T-helper 2 cell treated with Interferon-gamma antibody and Interleukin-4, amounts not matched to agents 100 ng/mL and 5 ng/mL, for 36 hours (primary cell): ENCODE measurements around the gene ABI3BP. TPM values are rescaled to one million over a fixed set of nuclear protein-coding genes. Genes with fewer than 3 reads are reported as not detected.

Experiments used
- intact Hi-C: fragments of 100-400 bp; cut with micrococcal nuclease; formaldehyde crosslinking; loops from one replicate; pipeline ENCODE4 v1.15.1; 2023
- total RNA-seq: library from RNA; stranded (reverse); gene quantifications from 2 replicates; pipeline ENCODE4 v1.2.3, GENCODE V29; 2022

The ABI3BP gene
- total RNA-seq, 1 donor from 2014 or later = not detected

GRCh38 chr3:100744671-100745070 is 248.6 kb downstream of the ABI3BP start:
- intact Hi-C loops = no loop called here

DNA sequence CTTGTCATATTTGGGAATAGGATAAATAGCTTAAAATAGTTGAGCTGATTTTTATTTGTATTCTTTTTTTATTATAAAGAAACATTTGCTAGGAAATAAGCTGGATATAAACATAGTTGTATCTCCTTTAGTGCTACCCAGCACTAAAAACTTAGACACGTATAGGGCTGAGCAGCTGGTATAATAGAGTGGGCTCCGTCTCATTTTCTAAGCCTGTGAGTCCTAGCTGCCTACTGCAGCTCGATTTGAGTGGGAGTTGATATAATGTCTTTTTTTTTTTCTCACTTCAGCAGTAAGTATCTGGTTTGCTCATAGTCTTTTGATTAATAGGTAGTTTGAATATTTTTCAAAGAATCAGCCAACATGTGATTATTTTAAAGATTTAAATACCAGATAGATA is 249.7 kb downstream of the ABI3BP start:
- intact Hi-C loops = no loop called here

DNA sequence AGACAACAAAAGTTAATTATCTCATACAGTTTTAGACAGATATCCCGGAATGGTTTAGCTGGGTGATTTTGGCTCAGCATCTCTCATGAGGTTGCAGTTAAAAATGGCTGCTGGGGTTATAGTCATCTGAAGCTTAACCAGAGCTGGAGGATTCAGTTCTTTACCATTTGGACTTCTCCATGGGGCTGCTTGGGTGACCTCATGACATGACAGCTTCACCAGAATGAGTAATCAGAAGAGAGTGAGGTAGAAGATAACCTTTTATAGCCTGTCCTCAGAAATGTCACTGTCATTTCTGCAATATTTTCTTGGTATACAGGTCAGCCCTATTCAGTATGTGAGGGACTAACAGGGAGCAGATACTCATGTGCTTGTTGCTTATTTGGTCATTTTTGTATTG is 253.0 kb downstream of the ABI3BP start:
- intact Hi-C loops = no loop called here

- intact Hi-C loops = loop anchor here (5.0 kb wide), 1 partner anchor 645 kb away; no protein-coding TSS in a partner anchor
Observed at GRCh38 chr3:100737334-100737733, 255.9 kb downstream of the ABI3BP start.

- intact Hi-C loops = no loop called here
Observed at GRCh38 chr3:100732435-100732834, 260.8 kb downstream of the ABI3BP start.

- intact Hi-C loops = no loop called here
Observed at GRCh38 chr3:100730524-100730923, 262.7 kb downstream of the ABI3BP start.

- intact Hi-C loops = no loop called here
Observed at GRCh38 chr3:100726706-100727105, 266.5 kb downstream of the ABI3BP start.

GRCh38 chr3:100725935-100726513 is 267.2 kb downstream of the ABI3BP start:
- intact Hi-C loops = no loop called here

- intact Hi-C loops = no loop called here
Observed at GRCh38 chr3:100720426-100720825, 272.8 kb downstream of the ABI3BP start.

DNA sequence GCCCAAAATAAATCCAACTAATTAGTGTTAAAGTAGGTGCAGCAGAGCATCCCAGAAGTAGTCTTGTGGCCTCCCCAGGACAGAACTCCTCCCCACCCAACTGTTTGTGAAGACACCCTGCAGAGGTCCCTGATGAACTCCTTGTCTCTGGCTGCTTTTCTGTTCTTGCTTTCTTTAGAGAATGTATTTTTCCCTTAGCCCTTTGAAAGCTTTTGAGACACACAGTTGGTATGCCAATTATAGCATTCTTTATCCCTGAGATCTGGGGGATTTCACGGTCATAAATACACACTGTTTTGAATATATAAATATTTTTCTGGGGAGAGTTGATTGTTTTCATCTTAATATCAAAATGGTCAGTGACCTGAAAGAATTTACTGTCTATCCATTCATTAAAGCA is 274.1 kb downstream of the ABI3BP start:
- intact Hi-C loops = loop anchor here (10.0 kb wide), 1 partner anchor 956 kb away; the partner anchor contains the start of gene ZBTB11

GRCh38 chr3:100717637-100718487 is 275.4 kb downstream of the ABI3BP start:
- intact Hi-C loops = loop anchor here (10.0 kb wide), 1 partner anchor 957 kb away; the partner anchor contains the start of gene ZBTB11

DNA sequence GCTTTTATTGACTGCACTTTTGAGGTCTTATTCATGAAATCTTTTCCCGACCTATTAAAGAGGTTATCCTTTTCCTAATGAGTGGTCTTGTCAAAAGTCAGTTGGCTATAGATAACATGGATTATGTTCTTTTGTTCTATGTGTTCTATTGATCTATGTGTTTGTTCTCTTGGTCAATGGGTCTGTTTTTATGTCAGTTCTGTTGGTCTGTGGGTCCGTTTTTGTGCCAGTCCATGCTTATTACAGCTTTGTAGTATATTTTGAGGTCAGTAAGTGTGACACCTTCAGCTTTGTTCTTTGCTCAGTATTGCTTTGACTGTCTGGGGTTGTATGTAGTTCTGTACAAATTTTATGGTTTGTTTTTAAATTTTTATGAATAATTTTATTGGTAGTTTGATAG is 276.2 kb downstream of the ABI3BP start:
- intact Hi-C loops = loop anchor here (10.0 kb wide), 1 partner anchor 958 kb away; the partner anchor contains the start of gene ZBTB11

DNA sequence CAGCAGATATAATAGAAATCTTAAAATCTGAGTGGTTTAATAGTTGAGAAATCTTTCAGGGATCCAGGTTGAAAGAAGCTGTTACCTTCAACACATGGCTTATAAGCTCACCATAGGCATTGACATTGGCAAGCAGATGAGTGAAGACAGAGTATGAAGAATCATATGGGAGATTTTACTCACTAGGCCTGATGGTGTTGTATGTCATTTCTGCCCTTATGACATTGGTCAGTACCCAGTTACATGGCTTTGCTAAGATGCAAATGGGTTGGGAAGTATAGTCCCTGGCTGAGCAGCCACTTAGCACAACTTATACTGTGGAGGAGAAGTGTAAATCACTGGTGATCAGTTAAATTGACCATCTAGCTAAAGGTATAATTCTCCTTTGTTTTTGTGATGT is 278.0 kb downstream of the ABI3BP start:
- intact Hi-C loops = loop anchor here (10.0 kb wide), 1 partner anchor 960 kb away; the partner anchor contains the start of gene ZBTB11

GRCh38 chr3:100710261-100710968 is 282.8 kb downstream of the ABI3BP start:
- intact Hi-C loops = loop anchor here (1.0 to 10.0 kb wide), 5 partner anchors 45 to 964 kb away; partner anchors contain the start of gene ZBTB11

DNA sequence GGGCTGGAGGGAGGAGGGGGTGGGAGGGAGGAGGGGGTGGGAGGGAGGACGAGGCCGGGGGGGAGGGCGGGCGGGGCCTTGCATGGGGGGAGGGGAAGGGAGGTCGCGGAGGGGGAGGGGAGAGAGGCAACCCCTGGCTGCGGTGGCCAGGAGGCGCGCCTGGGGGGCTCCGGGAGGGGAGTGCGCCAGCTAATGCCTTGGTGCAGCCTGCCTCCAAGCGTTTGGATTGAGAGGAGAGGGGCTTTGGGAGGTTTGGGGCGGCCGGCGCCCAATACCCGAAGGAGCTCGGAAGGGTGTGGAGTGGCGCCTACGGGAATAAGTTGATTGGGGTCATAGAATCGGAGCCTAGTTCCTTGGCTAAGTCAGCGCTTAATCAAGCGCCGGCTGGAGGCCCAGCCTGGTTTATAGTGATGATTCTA is 283.4 kb downstream of the ABI3BP start:
- intact Hi-C loops = loop anchor here (1.0 to 10.0 kb wide), 11 partner anchors 45 to 965 kb away; partner anchors contain the start of genes CMSS1, LNP1, NIT2 and PCNP

DNA sequence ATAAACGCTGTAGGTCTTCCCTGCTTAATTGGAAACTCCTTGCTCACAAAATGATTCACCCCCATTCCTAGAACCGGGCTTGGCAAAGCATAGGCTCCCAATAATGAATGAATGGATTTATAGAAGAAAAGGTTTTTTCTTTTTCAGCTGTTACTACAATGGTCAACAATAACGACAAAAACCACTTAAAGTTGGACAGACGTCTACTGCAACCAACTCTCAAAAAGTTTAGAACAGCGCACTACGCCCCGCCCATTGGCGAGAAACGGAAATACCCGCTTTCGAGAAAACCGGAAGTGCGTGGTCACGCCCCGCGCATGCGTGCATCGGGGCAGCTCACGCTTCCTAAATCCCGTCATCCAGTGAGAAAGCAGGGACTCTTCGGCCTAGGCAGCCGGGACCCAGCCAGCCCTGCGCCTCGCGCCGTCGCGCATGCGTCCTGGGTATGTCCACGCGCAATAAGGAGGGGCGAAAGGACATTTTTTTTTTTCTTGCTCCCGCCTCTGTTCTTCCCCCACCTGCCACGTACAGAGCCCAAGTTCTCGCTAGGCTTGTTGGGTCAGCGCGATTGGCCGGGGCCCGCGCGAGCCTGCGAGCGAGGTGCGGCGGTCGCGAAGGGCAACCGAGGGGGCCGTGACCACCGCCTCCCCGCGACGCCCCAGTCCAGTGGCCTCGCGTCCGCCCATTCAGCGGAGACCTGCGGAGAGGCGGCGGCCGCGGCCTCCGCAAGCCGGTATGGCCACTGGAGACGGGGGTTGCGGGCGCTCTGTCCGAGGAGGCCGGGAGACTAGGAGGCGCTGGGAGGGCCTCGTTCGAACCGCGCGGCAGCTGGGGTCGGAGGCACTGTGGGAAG is 284.0 kb downstream of the ABI3BP start, which contains the start of gene TFG:
Gene TFG, plus strand, starts transcription at position 506 of the 853 bp plus-strand sequence. CDS start 4,192 bp downstream, outside the sequence.
- intact Hi-C loops = loop anchor here (1.0 to 10.0 kb wide), 6 partner anchors 214 to 892 kb away; partner anchors contain the start of genes CMSS1, LNP1, NIT2 and PCNP

- intact Hi-C loops = loop anchor here (5.0 to 10.0 kb wide), 2 partner anchors 214 to 891 kb away; partner anchors contain the start of genes CMSS1 and TMEM45A
Observed at GRCh38 chr3:100708644-100708988, 284.6 kb downstream of the ABI3BP start.

DNA sequence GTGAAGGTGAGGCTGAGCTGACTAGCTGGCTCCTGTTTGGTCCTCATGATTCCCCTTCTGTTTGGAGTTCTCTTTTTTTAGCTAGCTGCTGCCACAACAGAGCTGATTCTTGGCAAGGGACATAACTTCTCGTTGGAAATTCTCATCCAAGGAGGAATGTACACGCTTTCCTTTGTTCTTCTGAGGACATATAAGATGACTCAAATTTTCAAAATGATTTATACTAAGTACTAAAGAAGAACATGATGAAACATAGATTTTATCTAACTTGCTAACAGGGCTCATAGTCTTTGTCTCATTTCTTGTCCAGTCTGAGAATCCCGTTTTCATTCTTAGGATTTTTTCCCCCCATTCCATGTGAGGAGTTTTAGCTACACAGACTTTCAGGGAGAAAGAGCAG is 286.9 kb downstream of the ABI3BP start:
- intact Hi-C loops = loop anchor here (5.0 to 10.0 kb wide), 2 partner anchors 212 to 889 kb away; partner anchors contain the start of genes CMSS1 and TMEM45A

- intact Hi-C loops = loop anchor here (10.0 kb wide), 1 partner anchor 209 kb away; the partner anchor contains the start of gene TMEM45A
Observed at GRCh38 chr3:100703865-100704264, 289.4 kb downstream of the ABI3BP start.

- intact Hi-C loops = loop anchor here (10.0 kb wide), 1 partner anchor 208 kb away; the partner anchor contains the start of gene TMEM45A
Observed at GRCh38 chr3:100702980-100703345, 290.3 kb downstream of the ABI3BP start.
